Panc1 (cell line): ENCODE results near the gene CYP4F22. TPM values are rescaled to one million over a fixed set of nuclear protein-coding genes. Genes with fewer than 3 reads are reported as not detected.

Source experiments
- ATAC-seq: fragments of 200-7000 bp; cut with Tn5 transposase; 2 replicates; pipeline ENCODE4 v1.9.1; 2020; ENCODE audit warnings: mild to moderate bottlenecking, moderate library complexity
- BruUV-seq: library from RNA; stranded (reverse); fragments of 400-500 nt; replicated peaks from 2 replicates; lab custom pipeline; 2021; lab: Mats Ljungman, UMichigan
- CTCF ChIA-PET: fragments of 300-600 bp; sonication (Branson Sonifier 250); formaldehyde crosslinking; loops from one replicate; lab custom pipeline; 2022; ENCODE audit warnings: antibody characterized with exemption; lab: Charles Lee
- POLR2A ChIA-PET: fragments of 300-600 bp; sonication (Branson Sonifier 250); formaldehyde crosslinking; loops from one replicate; lab custom pipeline; 2022; ENCODE audit warnings: antibody characterized with exemption; lab: Charles Lee
- DNase-seq: peaks from one replicate; pipeline ENCODE4 v3.0.0-alpha.2; 2010; ENCODE audit warnings: low read depth, low spot score
- H3K27ac ChIP-seq: 2 replicates; pipeline ENCODE4 v1.5.1; 2011; ENCODE audit warnings: mild to moderate bottlenecking, low read length, inconsistent platforms
- H3K27me3 ChIP-seq: fragments of 200-500 bp; sonication (Bioruptor generic); 2 replicates; pipeline ENCODE4 v1.6.0; 2014; ENCODE audit warnings: low read length, inconsistent platforms; ENCODE audit not compliant: control insufficient read depth, insufficient read depth
- H3K36me3 ChIP-seq: fragments of 200-500 bp; sonication (Bioruptor generic); 2 replicates; pipeline ENCODE4 v1.5.1; 2014; ENCODE audit warnings: inconsistent platforms, mild to moderate bottlenecking, low read length, moderate library complexity; ENCODE audit not compliant: control insufficient read depth, insufficient read depth
- H3K4me1 ChIP-seq: 2 replicates; pipeline ENCODE4 v1.5.1; 2011; ENCODE audit warnings: inconsistent platforms, mild to moderate bottlenecking, low read length, moderate library complexity; ENCODE audit not compliant: control insufficient read depth, insufficient read depth
- H3K4me3 ChIP-seq, 2 experiments: 2 replicates each; pipeline ENCODE4 v1.5.1; 2011 to 2012; ENCODE audit warnings: low read depth in 2 of 2, low read length in 2 of 2, mild to moderate bottlenecking in 2 of 2, inconsistent platforms in 1 of 2, moderate library complexity in 1 of 2
- H3K9me3 ChIP-seq: fragments of 200-500 bp; sonication (Bioruptor generic); 2 replicates; pipeline ENCODE4 v1.5.1; 2014; ENCODE audit warnings: low read depth, mild to moderate bottlenecking, inconsistent platforms, low read length, moderate library complexity; ENCODE audit not compliant: control insufficient read depth, insufficient read depth
- CTCF ChIP-seq: fragments of 450-650 bp; IDR thresholded peaks from 2 replicates; pipeline ENCODE4 v1.5.1; 2017; ENCODE audit warnings: mild to moderate bottlenecking
- POLR2AphosphoS5 ChIP-seq: IDR thresholded peaks from 2 replicates; pipeline ENCODE4 v1.6.1; 2012; ENCODE audit warnings: mild to moderate bottlenecking, low read depth, low read length, moderate library complexity
- SIN3A ChIP-seq: IDR thresholded peaks from 2 replicates; pipeline ENCODE4 v1.6.1; 2012; ENCODE audit warnings: low read depth, mild to moderate bottlenecking, low read length, moderate library complexity, borderline replicate concordance; ENCODE audit not compliant: insufficient read depth
- TCF7L2 ChIP-seq: IDR thresholded peaks from 2 replicates; pipeline ENCODE4 v1.6.1; 2011; ENCODE audit warnings: mild to moderate bottlenecking, low read depth, low read length, inconsistent platforms
- in situ Hi-C: cut with HindIII; loops from 2 replicates; pipeline ENCODE4 v1.10.0; 2016; ENCODE audit warnings: low sequenced_read_pairs, low pct_unique_long_range_greater_than_20kb
- intact Hi-C: fragments of 100-400 bp; cut with micrococcal nuclease; formaldehyde crosslinking; loops from one replicate; pipeline ENCODE4 v1.10.0; 2022; ENCODE audit not compliant: unreplicated experiment
- total RNA-seq: library from RNA; stranded (reverse); gene quantifications from one replicate; pipeline ENCODE4 v1.2.1, GENCODE V29; 2021; ENCODE audit not compliant: unreplicated experiment
- TF ChIP-seq, protein P1 (sequence below), 2 experiments: IDR thresholded peaks; 2 replicates each; pipeline ENCODE4 v1.6.1; 2011 to 2012; ENCODE audit warnings: low read depth in 2 of 2, control low read depth in 1 of 2, low read length in 1 of 2, mild to moderate bottlenecking in 1 of 2, moderate library complexity in 1 of 2; ENCODE audit not compliant: insufficient read depth in 1 of 2

The CYP4F22 gene
- total RNA-seq, 1 experiment from 2014 or later, result 0.21 TPM

- H3K9me3 ChIP-seq, result no peaks in the 10 kb centered on the region
- ATAC-seq, result no peak
- H3K27me3 ChIP-seq, result peaks cover 1% of the 10 kb centered on the region; the same call in 1 of the 2 replicates
- H3K36me3 ChIP-seq, result no peaks in the 10 kb centered on the region
- intact Hi-C loops (no loop called here), in situ Hi-C loops (no loop called here)
- no peak for DNase-seq
- no TSS peak for BruUV-seq
- no peak overlapping the region for H3K27ac ChIP-seq
- ChIA-PET POLR2A (no interaction called here), CTCF (no interaction called here)
- no peaks in the 10 kb centered on the region; the same call in 1 of the 2 replicates for H3K4me1 ChIP-seq
- no peak for TF ChIP-seq SIN3A
- TF ChIP-seq POLR2AphosphoS5, result no peak
- TF ChIP-seq CTCF, result no peak
- TF ChIP-seq TCF7L2, result no peak
- TF ChIP-seq, protein P1, sequence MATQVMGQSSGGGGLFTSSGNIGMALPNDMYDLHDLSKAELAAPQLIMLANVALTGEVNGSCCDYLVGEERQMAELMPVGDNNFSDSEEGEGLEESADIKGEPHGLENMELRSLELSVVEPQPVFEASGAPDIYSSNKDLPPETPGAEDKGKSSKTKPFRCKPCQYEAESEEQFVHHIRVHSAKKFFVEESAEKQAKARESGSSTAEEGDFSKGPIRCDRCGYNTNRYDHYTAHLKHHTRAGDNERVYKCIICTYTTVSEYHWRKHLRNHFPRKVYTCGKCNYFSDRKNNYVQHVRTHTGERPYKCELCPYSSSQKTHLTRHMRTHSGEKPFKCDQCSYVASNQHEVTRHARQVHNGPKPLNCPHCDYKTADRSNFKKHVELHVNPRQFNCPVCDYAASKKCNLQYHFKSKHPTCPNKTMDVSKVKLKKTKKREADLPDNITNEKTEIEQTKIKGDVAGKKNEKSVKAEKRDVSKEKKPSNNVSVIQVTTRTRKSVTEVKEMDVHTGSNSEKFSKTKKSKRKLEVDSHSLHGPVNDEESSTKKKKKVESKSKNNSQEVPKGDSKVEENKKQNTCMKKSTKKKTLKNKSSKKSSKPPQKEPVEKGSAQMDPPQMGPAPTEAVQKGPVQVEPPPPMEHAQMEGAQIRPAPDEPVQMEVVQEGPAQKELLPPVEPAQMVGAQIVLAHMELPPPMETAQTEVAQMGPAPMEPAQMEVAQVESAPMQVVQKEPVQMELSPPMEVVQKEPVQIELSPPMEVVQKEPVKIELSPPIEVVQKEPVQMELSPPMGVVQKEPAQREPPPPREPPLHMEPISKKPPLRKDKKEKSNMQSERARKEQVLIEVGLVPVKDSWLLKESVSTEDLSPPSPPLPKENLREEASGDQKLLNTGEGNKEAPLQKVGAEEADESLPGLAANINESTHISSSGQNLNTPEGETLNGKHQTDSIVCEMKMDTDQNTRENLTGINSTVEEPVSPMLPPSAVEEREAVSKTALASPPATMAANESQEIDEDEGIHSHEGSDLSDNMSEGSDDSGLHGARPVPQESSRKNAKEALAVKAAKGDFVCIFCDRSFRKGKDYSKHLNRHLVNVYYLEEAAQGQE (IDR thresholded peaks at IDR 0.05; ENCODE audit: insufficient read depth in 1 of 2, low read depth in 2 of 2, low read length in 1 of 2), result no peak
- H3K4me3 ChIP-seq, result no peak overlapping the region
Observed at GRCh38 chr19:15587663-15588062, 79.3 kb downstream of the CYP4F22 start.

DNA sequence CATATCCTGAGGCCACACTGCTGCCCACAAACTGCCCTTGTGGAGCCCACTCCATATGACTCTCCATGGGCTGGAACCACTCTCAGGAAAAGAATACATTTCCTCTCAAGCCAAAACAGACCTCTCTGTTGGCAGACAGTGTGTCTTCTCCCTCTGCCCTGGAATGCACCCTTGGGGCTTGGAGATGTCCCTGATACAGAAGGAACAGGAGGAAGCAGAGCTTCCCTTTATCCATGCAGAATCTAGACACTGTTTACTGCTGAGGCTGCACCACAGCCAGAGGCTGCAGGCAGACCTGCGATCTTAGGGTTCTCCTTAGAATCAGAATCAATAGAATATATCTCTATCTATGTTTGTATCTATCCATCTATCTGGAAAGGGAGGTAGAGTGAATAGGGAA, 79.9 kb downstream of the CYP4F22 start:
- ATAC-seq (no peak), DNase-seq (no peak)
- Histone ChIP-seq H3K4me3 (no peak overlapping the region), H3K36me3 (no peaks in the 10 kb centered on the region), H3K27ac (no peak overlapping the region), H3K27me3 (no peaks in the 10 kb centered on the region; the same call in 1 of the 2 replicates), H3K4me1 (no peaks in the 10 kb centered on the region; the same call in 1 of the 2 replicates), H3K9me3 (no peaks in the 10 kb centered on the region)
- TF ChIP-seq POLR2AphosphoS5 (no peak), SIN3A (no peak), TCF7L2 (no peak), CTCF (no peak)
- TF ChIP-seq, protein P1 (IDR thresholded peaks at IDR 0.05; ENCODE audit: insufficient read depth in 1 of 2, low read depth in 2 of 2, low read length in 1 of 2), result no peak
- POLR2A ChIA-PET, result no interaction called here
- BruUV-seq, result no TSS peak
- in situ Hi-C loops, result no loop called here
- CTCF ChIA-PET, result interaction anchor here (0.7 kb wide), 1 partner anchor 132 kb away, joined by 3 read pairs; no protein-coding TSS in a partner anchor
- intact Hi-C loops, result no loop called here
